DND-41 (cell line): Measurements from ENCODE around the gene PHYHD1.

ENCODE experiments used
- EZH2 ChIP-seq: IDR thresholded peaks from 3 replicates; pipeline ENCODE4 v1.6.1; 2012; ENCODE audit warnings: borderline replicate concordance, low read depth, mild to moderate bottlenecking, moderate library complexity, low read length, inconsistent platforms; ENCODE audit not compliant: severe bottlenecking
- TF ChIP-seq, protein P1 (sequence below): IDR thresholded peaks from 2 replicates; pipeline ENCODE4 v1.5.1; 2012; ENCODE audit warnings: borderline replicate concordance, low read length, moderate library complexity, mild to moderate bottlenecking; ENCODE audit not compliant: poor library complexity, severe bottlenecking; ENCODE audit errors: extremely low read depth

DNA sequence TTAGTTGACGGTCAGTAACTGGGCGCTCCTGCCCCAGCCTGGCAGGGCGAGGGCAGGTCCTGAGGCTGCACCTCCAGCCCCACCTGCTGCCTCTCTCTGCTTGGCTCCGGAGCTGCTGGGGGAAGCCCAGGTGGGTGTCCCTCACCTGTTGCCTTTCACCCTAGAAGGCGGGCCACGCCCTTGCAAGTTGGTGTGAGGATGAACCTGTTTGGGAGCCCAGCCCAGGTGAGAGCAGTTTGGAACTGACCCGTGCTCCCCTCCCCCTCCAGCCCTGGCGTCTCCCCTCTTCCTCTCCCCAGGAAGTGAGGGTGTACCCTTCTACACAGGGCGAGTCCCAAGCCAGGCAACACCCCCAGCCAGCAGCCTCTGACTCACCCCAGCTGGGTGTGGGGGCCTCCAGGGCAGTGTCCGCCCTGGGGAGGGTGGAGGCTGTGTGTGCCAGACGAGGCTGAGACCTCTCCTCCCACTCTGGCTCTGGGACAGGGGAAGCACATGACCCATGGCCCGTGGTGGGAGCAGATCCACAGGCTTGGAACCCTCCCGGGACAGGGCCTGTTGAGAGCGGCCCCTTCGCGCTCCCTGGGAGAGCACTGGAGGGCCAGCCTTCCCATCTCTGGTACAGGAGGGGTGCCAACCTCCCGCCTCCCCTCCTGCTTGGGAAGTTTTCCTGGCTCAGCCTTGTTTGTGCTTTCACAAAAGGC, 28.4 kb upstream of the PHYHD1 start:
- TF ChIP-seq, protein P1, sequence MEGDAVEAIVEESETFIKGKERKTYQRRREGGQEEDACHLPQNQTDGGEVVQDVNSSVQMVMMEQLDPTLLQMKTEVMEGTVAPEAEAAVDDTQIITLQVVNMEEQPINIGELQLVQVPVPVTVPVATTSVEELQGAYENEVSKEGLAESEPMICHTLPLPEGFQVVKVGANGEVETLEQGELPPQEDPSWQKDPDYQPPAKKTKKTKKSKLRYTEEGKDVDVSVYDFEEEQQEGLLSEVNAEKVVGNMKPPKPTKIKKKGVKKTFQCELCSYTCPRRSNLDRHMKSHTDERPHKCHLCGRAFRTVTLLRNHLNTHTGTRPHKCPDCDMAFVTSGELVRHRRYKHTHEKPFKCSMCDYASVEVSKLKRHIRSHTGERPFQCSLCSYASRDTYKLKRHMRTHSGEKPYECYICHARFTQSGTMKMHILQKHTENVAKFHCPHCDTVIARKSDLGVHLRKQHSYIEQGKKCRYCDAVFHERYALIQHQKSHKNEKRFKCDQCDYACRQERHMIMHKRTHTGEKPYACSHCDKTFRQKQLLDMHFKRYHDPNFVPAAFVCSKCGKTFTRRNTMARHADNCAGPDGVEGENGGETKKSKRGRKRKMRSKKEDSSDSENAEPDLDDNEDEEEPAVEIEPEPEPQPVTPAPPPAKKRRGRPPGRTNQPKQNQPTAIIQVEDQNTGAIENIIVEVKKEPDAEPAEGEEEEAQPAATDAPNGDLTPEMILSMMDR = no peak
- no peak for TF ChIP-seq EZH2
